Urinary bladder (tissue), 4 donors: ENCODE data around the gene CPS1. TPM values are rescaled to one million over a fixed set of nuclear protein-coding genes. Genes with fewer than 3 reads are reported as not detected.

ENCODE experiments used
- DNase-seq: peaks from one replicate; pipeline ENCODE4 v3.0.0-alpha.2; 2015; ENCODE audit errors: extremely low spot score
- H3K27ac ChIP-seq: one replicate; pipeline ENCODE4 v1.5.1; 2013; ENCODE audit warnings: low read depth, mild to moderate bottlenecking, moderate library complexity
- H3K36me3 ChIP-seq: one replicate; pipeline ENCODE4 v1.6.1; 2013; ENCODE audit warnings: mild to moderate bottlenecking, moderate library complexity; ENCODE audit not compliant: insufficient read depth
- H3K4me1 ChIP-seq: one replicate; pipeline ENCODE4 v1.6.1; 2013; ENCODE audit warnings: mild to moderate bottlenecking, moderate library complexity; ENCODE audit not compliant: insufficient read depth
- H3K4me3 ChIP-seq: one replicate; pipeline ENCODE4 v1.5.1; 2013; ENCODE audit warnings: low read depth, low read length
- WGBS: extraction: QIAGEN DNeasy Blood & Tissue Kit; methylation state at CpG from one replicate; pipeline ENCODE4 v1.1.7; 2013; 5-methylcytosine and 5-hydroxymethylcytosine counted together
- polyA plus RNA-seq: library from polyadenylated mRNA; stranded (reverse); fragments of 200-250 nt; gene quantifications from one replicate; pipeline ENCODE4 v1.2.3, GENCODE V29; 2013
- total RNA-seq: library from RNA; depleted of rRNA; stranded (reverse); fragments of >200 nt; gene quantifications from one replicate; pipeline ENCODE4 v1.2.3, GENCODE V29; 2014
- donor health status: healthy with polysubstance abuse.
- donor health status: healthy.

The CPS1 gene
- total and polyA plus RNA-seq, 2 donors: 0.98 to 1.3 TPM

- H3K4me1 ChIP-seq: no peaks in the 10 kb centered on the region
- H3K36me3 ChIP-seq: no peaks in the 10 kb centered on the region
- no peak overlapping the region for H3K27ac ChIP-seq
- no peak for DNase-seq
- H3K4me3 ChIP-seq: no peak overlapping the region
- WGBS: 94% methylated on average over 3 of the region's 3 CpGs
These were observed 41.8 kb downstream of the CPS1 start for GRCh38 chr2:210598219-210598618.

GRCh38 chr2:210599476-210599875 lies 43.1 kb downstream of the CPS1 start:
- WGBS: 71% methylated on average over 1 of the region's 1 CpG
- Histone ChIP-seq H3K36me3 (no peaks in the 10 kb centered on the region), H3K27ac (no peak overlapping the region), H3K4me3 (no peak overlapping the region), H3K4me1 (no peaks in the 10 kb centered on the region)
- no peak for DNase-seq

GRCh38 chr2:210604666-210605065 lies 48.3 kb downstream of the CPS1 start:
- no peak for DNase-seq
- Histone ChIP-seq H3K36me3 (no peaks in the 10 kb centered on the region), H3K4me1 (no peaks in the 10 kb centered on the region), H3K27ac (no peak overlapping the region), H3K4me3 (no peak overlapping the region)
- 77% methylated on average over 1 of the region's 1 CpG for WGBS

GRCh38 chr2:210606001-210606400 lies 49.6 kb downstream of the CPS1 start:
- WGBS: 76% methylated on average over 2 of the region's 2 CpGs
- no peak overlapping the region for H3K27ac ChIP-seq
- no peak for DNase-seq
- H3K4me1 ChIP-seq: no peaks in the 10 kb centered on the region
- H3K4me3 ChIP-seq: no peak overlapping the region
- H3K36me3 ChIP-seq: no peaks in the 10 kb centered on the region

- H3K4me1 ChIP-seq: no peaks in the 10 kb centered on the region
- no peak overlapping the region for H3K27ac ChIP-seq
- 77% methylated on average over 2 of the region's 2 CpGs for WGBS
- H3K4me3 ChIP-seq: no peak overlapping the region
- H3K36me3 ChIP-seq: no peaks in the 10 kb centered on the region
- DNase-seq: no peak
These were observed 55.1 kb downstream of the CPS1 start for GRCh38 chr2:210611466-210611865.

GRCh38 chr2:210616074-210616473 lies 59.7 kb downstream of the CPS1 start:
- Histone ChIP-seq H3K36me3 (no peaks in the 10 kb centered on the region), H3K27ac (no peak overlapping the region), H3K4me1 (no peaks in the 10 kb centered on the region), H3K4me3 (no peak overlapping the region)
- WGBS: 60% methylated on average over 2 of the region's 2 CpGs
- DNase-seq: no peak

GRCh38 chr2:210617318-210617717 lies 60.9 kb downstream of the CPS1 start:
- H3K27ac ChIP-seq: no peak overlapping the region
- no peaks in the 10 kb centered on the region for H3K36me3 ChIP-seq
- no peaks in the 10 kb centered on the region for H3K4me1 ChIP-seq
- 68% methylated on average over 1 of the region's 1 CpG for WGBS
- no peak for DNase-seq
- H3K4me3 ChIP-seq: no peak overlapping the region

- no peak for DNase-seq
- H3K4me3 ChIP-seq: no peak overlapping the region
- WGBS: 25% methylated on average over 3 of the region's 3 CpGs
- no peak overlapping the region for H3K27ac ChIP-seq
- H3K4me1 ChIP-seq: no peaks in the 10 kb centered on the region
- no peaks in the 10 kb centered on the region for H3K36me3 ChIP-seq
These were observed 61.4 kb downstream of the CPS1 start for GRCh38 chr2:210617732-210618330.

- WGBS: 66% methylated on average over 3 of the region's 3 CpGs
- Histone ChIP-seq H3K4me1 (no peaks in the 10 kb centered on the region), H3K36me3 (no peaks in the 10 kb centered on the region), H3K27ac (no peak overlapping the region), H3K4me3 (no peak overlapping the region)
- DNase-seq: no peak
These were observed 64.1 kb downstream of the CPS1 start for GRCh38 chr2:210620456-210620855.

GRCh38 chr2:210623506-210623905 lies 67.1 kb downstream of the CPS1 start:
- Histone ChIP-seq H3K4me3 (no peak overlapping the region), H3K36me3 (no peaks in the 10 kb centered on the region), H3K4me1 (no peaks in the 10 kb centered on the region), H3K27ac (no peak overlapping the region)
- WGBS: 67% methylated on average over 4 of the region's 4 CpGs
- DNase-seq: no peak

- Histone ChIP-seq H3K27ac (no peak overlapping the region), H3K4me1 (no peaks in the 10 kb centered on the region), H3K36me3 (no peaks in the 10 kb centered on the region), H3K4me3 (no peak overlapping the region)
- 54% methylated on average over 4 of the region's 4 CpGs for WGBS
- no peak for DNase-seq
These were observed 70.5 kb downstream of the CPS1 start for GRCh38 chr2:210626849-210627248.

- WGBS: 43% methylated on average over 5 of the region's 5 CpGs
These were observed 74.6 kb downstream of the CPS1 start for GRCh38 chr2:210630873-210631560.

GRCh38 chr2:210633699-210634098 lies 77.3 kb downstream of the CPS1 start:
- Histone ChIP-seq H3K4me1 (no peaks in the 10 kb centered on the region), H3K27ac (no peak overlapping the region), H3K4me3 (no peak overlapping the region), H3K36me3 (no peaks in the 10 kb centered on the region)
- 93% methylated on average over 4 of the region's 4 CpGs for WGBS
- no peak for DNase-seq

More at GRCh38 chr2:210630873-210631560, 74.6 kb downstream of the CPS1 start:
- Histone ChIP-seq H3K27ac (no peak overlapping the region), H3K4me3 (no peak overlapping the region), H3K36me3 (no peaks in the 10 kb centered on the region), H3K4me1 (no peaks in the 10 kb centered on the region)
- no peak for DNase-seq

GRCh38 chr2:210635257-210635656 lies 78.9 kb downstream of the CPS1 start:
- H3K27ac ChIP-seq: no peak overlapping the region
- no peaks in the 10 kb centered on the region for H3K36me3 ChIP-seq
- 62% methylated on average over 1 of the region's 1 CpG for WGBS
- H3K4me3 ChIP-seq: no peak overlapping the region
- no peaks in the 10 kb centered on the region for H3K4me1 ChIP-seq
- no peak for DNase-seq
